Astrocyte (in vitro differentiated cells and primary cell): ENCODE data around the gene GPR39. TPM values are rescaled to one million over a fixed set of nuclear protein-coding genes. Genes with fewer than 3 reads are reported as not detected.

Experiments
- DNase-seq: peaks from one replicate; pipeline ENCODE4 v3.0.0-alpha.2; 2010; ENCODE audit warnings: low read depth
- FAIRE-seq: peaks from 2 replicates; lab custom pipeline; 2011; peaks lifted over from hg19 to GRCh38; lab: Jason Lieb, UNC
- H2AFZ ChIP-seq: 2 replicates; pipeline ENCODE4 v1.6.0; 2012; ENCODE audit warnings: low read depth, low read length, inconsistent platforms
- H3K27ac ChIP-seq: 2 replicates; pipeline ENCODE4 v1.5.1; 2011; ENCODE audit warnings: low read depth, low read length, inconsistent platforms
- H3K27me3 ChIP-seq: 2 replicates; pipeline ENCODE4 v1.6.0; 2011; ENCODE audit warnings: low read length, inconsistent platforms; ENCODE audit not compliant: insufficient read depth
- H3K36me3 ChIP-seq: 2 replicates; pipeline ENCODE4 v1.5.1; 2011; ENCODE audit warnings: low read length, inconsistent platforms; ENCODE audit not compliant: insufficient read depth
- H3K4me1 ChIP-seq: 2 replicates; pipeline ENCODE4 v1.5.1; 2011; ENCODE audit warnings: low read length, inconsistent platforms; ENCODE audit not compliant: insufficient read depth
- H3K4me2 ChIP-seq: 2 replicates; pipeline ENCODE4 v1.6.0; 2012; ENCODE audit warnings: low read length, inconsistent platforms
- H3K4me3 ChIP-seq: 2 replicates; pipeline ENCODE4 v1.5.1; 2011; ENCODE audit warnings: low read depth, mild to moderate bottlenecking, low read length, inconsistent platforms; ENCODE audit not compliant: insufficient read depth
- H3K79me2 ChIP-seq: 2 replicates; pipeline ENCODE4 v1.6.0; 2012; ENCODE audit warnings: mild to moderate bottlenecking, low read length, inconsistent platforms; ENCODE audit not compliant: insufficient read depth
- H3K9ac ChIP-seq: 2 replicates; pipeline ENCODE4 v1.6.0; 2012; ENCODE audit warnings: mild to moderate bottlenecking, low read length, inconsistent platforms
- H3K9me3 ChIP-seq: 2 replicates; pipeline ENCODE4 v1.5.1; 2012; ENCODE audit warnings: low read depth, mild to moderate bottlenecking, low read length, inconsistent platforms; ENCODE audit not compliant: insufficient read depth
- H4K20me1 ChIP-seq: 2 replicates; pipeline ENCODE4 v1.6.0; 2012; ENCODE audit warnings: low read length, inconsistent platforms; ENCODE audit not compliant: insufficient read depth
- H3K27ac Mint-ChIP-seq: one replicate; pipeline ENCODE4 v1.8.0; 2021; ENCODE audit warnings: mild to moderate bottlenecking, mixed read lengths; ENCODE audit not compliant: unreplicated experiment
- H3K27me3 Mint-ChIP-seq: one replicate; pipeline ENCODE4 v1.8.0; 2021; ENCODE audit warnings: low read depth, mixed read lengths; ENCODE audit not compliant: unreplicated experiment
- H3K36me3 Mint-ChIP-seq: one replicate; pipeline ENCODE4 v1.8.0; 2021; ENCODE audit warnings: low read depth, mixed read lengths; ENCODE audit not compliant: unreplicated experiment
- H3K4me1 Mint-ChIP-seq: one replicate; pipeline ENCODE4 v1.8.0; 2021; ENCODE audit warnings: low read depth, mixed read lengths; ENCODE audit not compliant: unreplicated experiment
- H3K4me3 Mint-ChIP-seq: one replicate; pipeline ENCODE4 v1.8.0; 2021; ENCODE audit warnings: mild to moderate bottlenecking, moderate library complexity, mixed read lengths; ENCODE audit not compliant: unreplicated experiment
- H3K9me3 Mint-ChIP-seq: one replicate; pipeline ENCODE4 v1.8.0; 2021; ENCODE audit warnings: mild to moderate bottlenecking, mixed read lengths; ENCODE audit not compliant: unreplicated experiment
- CTCF ChIP-seq: IDR thresholded peaks from 2 replicates; pipeline ENCODE4 v1.5.1; 2011; ENCODE audit warnings: low read depth, mild to moderate bottlenecking, inconsistent platforms, low read length, moderate library complexity; ENCODE audit not compliant: insufficient read depth
- EZH2 ChIP-seq: IDR thresholded peaks from 2 replicates; pipeline ENCODE4 v1.6.1; 2012; ENCODE audit warnings: mild to moderate bottlenecking, low read length, inconsistent platforms; ENCODE audit not compliant: insufficient read depth
- total RNA-seq: library from RNA; stranded (reverse); gene quantifications from 2 replicates; pipeline ENCODE4 v1.2.1, GENCODE V29; 2021

GPR39 gene
- total RNA-seq, 1 donor from 2014 or later: 4.4 TPM

GRCh38 chr2:132623096-132623839 is 206.7 kb downstream of the GPR39 start:
- peak overlapping the region; percentile 29 for H3K9ac ChIP-seq
- peak overlapping the region; percentile 48 for H3K27ac ChIP-seq
- no peaks in the 10 kb centered on the region for H3K36me3 ChIP-seq
- no peaks in the 10 kb centered on the region for H3K79me2 ChIP-seq
- no peak overlapping the region for H2AFZ ChIP-seq
- Mint-ChIP-seq H3K4me3 (no peak overlapping the region), H3K36me3 (no peaks in the 10 kb centered on the region), H3K9me3 (peaks cover 2% of the 10 kb centered on the region), H3K4me1 (peaks cover 7% of the 10 kb centered on the region), H3K27ac (no peak overlapping the region), H3K27me3 (no peaks in the 10 kb centered on the region)
- H3K4me2 ChIP-seq: peak overlapping the region; percentile 47
- H3K9me3 ChIP-seq: no peaks in the 10 kb centered on the region
- H3K4me3 ChIP-seq: no peak overlapping the region
- peak; percentile 87 for FAIRE-seq
- H3K27me3 ChIP-seq: no peaks in the 10 kb centered on the region
- no peaks in the 10 kb centered on the region for H4K20me1 ChIP-seq
- TF ChIP-seq EZH2 (no peak), CTCF (no peak)
- peaks cover 15% of the 10 kb centered on the region for H3K4me1 ChIP-seq
- peak; percentile 89 for DNase-seq

GRCh38 chr2:132627536-132627935 is 210.9 kb downstream of the GPR39 start:
- Mint-ChIP-seq H3K4me3 (no peak overlapping the region), H3K27ac (no peak overlapping the region), H3K9me3 (peaks cover 2% of the 10 kb centered on the region), H3K4me1 (peaks cover 24% of the 10 kb centered on the region), H3K36me3 (peaks cover 3% of the 10 kb centered on the region), H3K27me3 (no peaks in the 10 kb centered on the region)
- no peaks in the 10 kb centered on the region for H3K9me3 ChIP-seq
- H3K36me3 ChIP-seq: no peaks in the 10 kb centered on the region
- no peak overlapping the region for H2AFZ ChIP-seq
- no peak overlapping the region for H3K27ac ChIP-seq
- FAIRE-seq: no peak
- H3K4me1 ChIP-seq: peaks cover 19% of the 10 kb centered on the region
- H3K79me2 ChIP-seq: no peaks in the 10 kb centered on the region
- peak overlapping the region; percentile 22 for H3K4me2 ChIP-seq
- no peak overlapping the region for H3K4me3 ChIP-seq
- H3K27me3 ChIP-seq: no peaks in the 10 kb centered on the region
- DNase-seq: no peak
- TF ChIP-seq CTCF: no peak
- no peak for TF ChIP-seq EZH2
- H4K20me1 ChIP-seq: no peaks in the 10 kb centered on the region
- H3K9ac ChIP-seq: no peak overlapping the region

- peaks cover 8% of the 10 kb centered on the region for H4K20me1 ChIP-seq
- H3K9me3 Mint-ChIP-seq: peaks cover 2% of the 10 kb centered on the region
- H3K36me3 Mint-ChIP-seq: peaks cover 3% of the 10 kb centered on the region
- no peak overlapping the region for H3K27ac ChIP-seq
- H3K27me3 Mint-ChIP-seq: no peaks in the 10 kb centered on the region
- no peaks in the 10 kb centered on the region for H3K9me3 ChIP-seq
- no peak overlapping the region for H2AFZ ChIP-seq
- peak overlapping the region; percentile 1 for H3K4me2 ChIP-seq
- H3K4me3 ChIP-seq: no peak overlapping the region
- H3K27me3 ChIP-seq: no peaks in the 10 kb centered on the region
- H3K27ac Mint-ChIP-seq: peak overlapping the region; percentile 71
- H3K4me3 Mint-ChIP-seq: no peak overlapping the region
- peaks cover 11% of the 10 kb centered on the region for H3K79me2 ChIP-seq
- peak; percentile 43 for DNase-seq
- H3K4me1 Mint-ChIP-seq: peaks cover 28% of the 10 kb centered on the region
- no peaks in the 10 kb centered on the region for H3K36me3 ChIP-seq
- H3K9ac ChIP-seq: no peak overlapping the region
- H3K4me1 ChIP-seq: peaks cover 12% of the 10 kb centered on the region
- FAIRE-seq: no peak
- TF ChIP-seq EZH2: no peak
- no peak for TF ChIP-seq CTCF
These were observed 215.5 kb downstream of the GPR39 start for GRCh38 chr2:132632000-132632649.
